ENCODE measurements around the gene PNPT1.

The PNPT1 gene

DNA sequence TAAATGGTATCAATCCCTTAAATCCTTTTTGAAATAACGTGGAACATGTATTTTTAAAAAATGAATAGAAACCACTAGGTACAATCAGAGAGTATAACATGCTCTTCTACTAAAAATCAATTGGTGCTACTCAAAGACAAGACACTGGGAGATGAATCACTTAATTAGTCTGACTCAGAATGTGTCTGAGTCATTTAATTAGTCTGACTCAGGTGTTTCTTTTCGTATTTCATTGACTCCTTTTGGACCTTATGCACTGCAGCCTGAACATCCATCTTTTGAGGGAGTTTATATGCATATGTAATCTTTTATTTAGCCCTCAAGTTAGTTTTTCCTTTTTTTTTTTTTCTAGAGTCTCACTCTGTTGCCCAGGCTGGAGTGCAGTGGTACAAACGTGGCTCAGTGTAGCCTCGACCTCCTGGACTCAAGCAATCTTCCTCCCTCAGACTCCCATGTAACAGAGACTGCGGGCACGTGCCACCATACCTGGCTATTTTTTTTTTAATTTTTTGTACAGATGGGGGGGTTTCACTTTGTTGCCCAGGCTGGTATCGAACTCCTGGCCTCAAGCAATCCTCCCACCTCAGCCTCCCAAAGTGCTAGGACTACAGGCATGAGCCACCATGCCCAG lies 102.7 kb downstream of the PNPT1 start:
- TF ChIP-seq CREB1 (IDR thresholded peaks at IDR 0.05; ENCODE audit: low read depth), result no peak
- TF ChIP-seq, protein P1, sequence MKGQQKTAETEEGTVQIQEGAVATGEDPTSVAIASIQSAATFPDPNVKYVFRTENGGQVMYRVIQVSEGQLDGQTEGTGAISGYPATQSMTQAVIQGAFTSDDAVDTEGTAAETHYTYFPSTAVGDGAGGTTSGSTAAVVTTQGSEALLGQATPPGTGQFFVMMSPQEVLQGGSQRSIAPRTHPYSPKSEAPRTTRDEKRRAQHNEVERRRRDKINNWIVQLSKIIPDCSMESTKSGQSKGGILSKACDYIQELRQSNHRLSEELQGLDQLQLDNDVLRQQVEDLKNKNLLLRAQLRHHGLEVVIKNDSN (IDR thresholded peaks at IDR 0.05), result no peak
- TF ChIP-seq, protein P2, sequence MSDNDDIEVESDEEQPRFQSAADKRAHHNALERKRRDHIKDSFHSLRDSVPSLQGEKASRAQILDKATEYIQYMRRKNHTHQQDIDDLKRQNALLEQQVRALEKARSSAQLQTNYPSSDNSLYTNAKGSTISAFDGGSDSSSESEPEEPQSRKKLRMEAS (IDR thresholded peaks at IDR 0.05), result no peak
- TF ChIP-seq TCF12 (IDR thresholded peaks at IDR 0.05; ENCODE audit: low read depth), result no peak
- TF ChIP-seq RAD21 (IDR thresholded peaks at IDR 0.05; ENCODE audit: low read depth), result no peak
- TF ChIP-seq NFIC (IDR thresholded peaks at IDR 0.05), result no peak
- TF ChIP-seq TAF1 (IDR thresholded peaks at IDR 0.05; ENCODE audit: low read depth), result no peak
- no peak for TF ChIP-seq FOXM1 (IDR thresholded peaks at IDR 0.05; ENCODE audit: borderline replicate concordance, low read depth)
- no peak for TF ChIP-seq CEBPB (IDR thresholded peaks at IDR 0.05)
- TF ChIP-seq YY1 (IDR thresholded peaks at IDR 0.05; ENCODE audit: low read depth), result no peak
- TF ChIP-seq EP300 (IDR thresholded peaks at IDR 0.05; ENCODE audit: borderline replicate concordance), result no peak
- TF ChIP-seq ZBTB7A (IDR thresholded peaks at IDR 0.05; ENCODE audit: low read depth), result no peak
- TF ChIP-seq EGR1 (IDR thresholded peaks at IDR 0.05), result no peak
- TF ChIP-seq, protein P3, sequence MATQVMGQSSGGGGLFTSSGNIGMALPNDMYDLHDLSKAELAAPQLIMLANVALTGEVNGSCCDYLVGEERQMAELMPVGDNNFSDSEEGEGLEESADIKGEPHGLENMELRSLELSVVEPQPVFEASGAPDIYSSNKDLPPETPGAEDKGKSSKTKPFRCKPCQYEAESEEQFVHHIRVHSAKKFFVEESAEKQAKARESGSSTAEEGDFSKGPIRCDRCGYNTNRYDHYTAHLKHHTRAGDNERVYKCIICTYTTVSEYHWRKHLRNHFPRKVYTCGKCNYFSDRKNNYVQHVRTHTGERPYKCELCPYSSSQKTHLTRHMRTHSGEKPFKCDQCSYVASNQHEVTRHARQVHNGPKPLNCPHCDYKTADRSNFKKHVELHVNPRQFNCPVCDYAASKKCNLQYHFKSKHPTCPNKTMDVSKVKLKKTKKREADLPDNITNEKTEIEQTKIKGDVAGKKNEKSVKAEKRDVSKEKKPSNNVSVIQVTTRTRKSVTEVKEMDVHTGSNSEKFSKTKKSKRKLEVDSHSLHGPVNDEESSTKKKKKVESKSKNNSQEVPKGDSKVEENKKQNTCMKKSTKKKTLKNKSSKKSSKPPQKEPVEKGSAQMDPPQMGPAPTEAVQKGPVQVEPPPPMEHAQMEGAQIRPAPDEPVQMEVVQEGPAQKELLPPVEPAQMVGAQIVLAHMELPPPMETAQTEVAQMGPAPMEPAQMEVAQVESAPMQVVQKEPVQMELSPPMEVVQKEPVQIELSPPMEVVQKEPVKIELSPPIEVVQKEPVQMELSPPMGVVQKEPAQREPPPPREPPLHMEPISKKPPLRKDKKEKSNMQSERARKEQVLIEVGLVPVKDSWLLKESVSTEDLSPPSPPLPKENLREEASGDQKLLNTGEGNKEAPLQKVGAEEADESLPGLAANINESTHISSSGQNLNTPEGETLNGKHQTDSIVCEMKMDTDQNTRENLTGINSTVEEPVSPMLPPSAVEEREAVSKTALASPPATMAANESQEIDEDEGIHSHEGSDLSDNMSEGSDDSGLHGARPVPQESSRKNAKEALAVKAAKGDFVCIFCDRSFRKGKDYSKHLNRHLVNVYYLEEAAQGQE (IDR thresholded peaks at IDR 0.05; ENCODE audit: low read depth), result no peak
- no peak for TF ChIP-seq TEAD4 (IDR thresholded peaks at IDR 0.05)

DNA sequence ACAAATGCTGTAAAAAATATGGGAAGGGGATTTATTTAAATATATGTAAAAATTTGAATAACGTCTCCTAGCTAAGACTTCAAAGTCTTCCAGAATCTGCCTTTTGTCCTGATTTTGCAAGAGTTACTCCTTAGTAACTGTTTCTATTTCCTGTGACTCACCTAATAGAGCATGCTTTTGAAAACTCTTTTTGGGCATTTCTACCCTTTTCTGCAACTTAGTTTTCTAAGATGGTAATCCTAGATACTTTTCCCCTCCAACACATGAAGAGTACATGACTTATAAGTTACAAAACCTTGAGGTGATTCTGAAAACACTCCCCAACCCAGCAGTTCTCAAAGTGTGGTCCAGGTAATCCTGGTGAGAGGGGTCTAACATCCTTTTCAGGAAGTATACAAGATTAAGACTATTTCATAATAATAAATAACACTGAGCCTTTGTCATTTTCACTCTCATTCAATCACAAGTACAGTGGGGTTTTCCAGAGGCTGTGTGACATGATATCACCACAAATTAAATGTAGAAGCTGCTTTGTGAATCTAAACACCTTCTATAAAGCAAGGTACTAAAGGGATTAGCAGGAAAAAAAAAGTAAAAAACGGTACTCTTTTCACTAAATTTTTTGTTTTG lies 108.1 kb downstream of the PNPT1 start:
- TF ChIP-seq EGR1 (IDR thresholded peaks at IDR 0.05) (no peak), TAF1 (IDR thresholded peaks at IDR 0.05; ENCODE audit: low read depth) (no peak), TCF12 (IDR thresholded peaks at IDR 0.05; ENCODE audit: low read depth) (no peak), CREB1 (IDR thresholded peaks at IDR 0.05; ENCODE audit: low read depth) (no peak), TEAD4 (IDR thresholded peaks at IDR 0.05) (no peak), EP300 (IDR thresholded peaks at IDR 0.05; ENCODE audit: borderline replicate concordance) (no peak)
